Left renal cortex interstitium (tissue), 4 donors: ENCODE data around the gene DAAM1. TPM values are rescaled to one million over a fixed set of nuclear protein-coding genes. Genes with fewer than 3 reads are reported as not detected.

Experiments
- DNase-seq, 4 donors: peaks; one replicate each; pipeline ENCODE4 v3.0.0-alpha.2; 2013; ENCODE audit warnings: low read depth in 4 of 4, low spot score in 2 of 4, missing footprints in 1 of 4
- polyA plus RNA-seq, 4 donors: library from polyadenylated mRNA; unstranded; fragments of 120-200 nt; gene quantifications; one replicate each; pipeline ENCODE4 v1.2.1, GENCODE V29; 2013; ENCODE audit not compliant: insufficient read length in 4 of 4

The DAAM1 gene
- polyA plus RNA-seq, 4 donors = 51.7 to 58.6 (median 56.9) TPM

DNA sequence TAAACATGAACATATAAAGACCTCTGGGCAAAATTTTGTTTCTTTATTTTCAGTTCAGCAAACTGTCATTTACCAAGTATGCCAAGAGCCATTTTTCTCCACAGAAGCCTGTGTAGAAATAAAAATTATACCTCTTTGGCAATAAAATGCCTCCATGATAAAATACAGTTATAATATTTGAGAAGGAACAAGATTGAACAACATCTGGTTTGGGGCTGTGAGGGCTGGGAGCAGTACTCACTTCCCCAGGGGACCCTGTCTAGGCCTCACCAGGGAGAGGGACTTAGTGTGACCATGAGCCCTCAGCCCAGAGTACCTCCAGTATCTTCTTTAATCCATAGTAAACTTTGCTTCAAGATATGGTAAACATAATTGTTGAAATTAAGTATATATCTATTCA is 65.1 kb downstream of the DAAM1 start:
- DNase-seq = no peak

DNA sequence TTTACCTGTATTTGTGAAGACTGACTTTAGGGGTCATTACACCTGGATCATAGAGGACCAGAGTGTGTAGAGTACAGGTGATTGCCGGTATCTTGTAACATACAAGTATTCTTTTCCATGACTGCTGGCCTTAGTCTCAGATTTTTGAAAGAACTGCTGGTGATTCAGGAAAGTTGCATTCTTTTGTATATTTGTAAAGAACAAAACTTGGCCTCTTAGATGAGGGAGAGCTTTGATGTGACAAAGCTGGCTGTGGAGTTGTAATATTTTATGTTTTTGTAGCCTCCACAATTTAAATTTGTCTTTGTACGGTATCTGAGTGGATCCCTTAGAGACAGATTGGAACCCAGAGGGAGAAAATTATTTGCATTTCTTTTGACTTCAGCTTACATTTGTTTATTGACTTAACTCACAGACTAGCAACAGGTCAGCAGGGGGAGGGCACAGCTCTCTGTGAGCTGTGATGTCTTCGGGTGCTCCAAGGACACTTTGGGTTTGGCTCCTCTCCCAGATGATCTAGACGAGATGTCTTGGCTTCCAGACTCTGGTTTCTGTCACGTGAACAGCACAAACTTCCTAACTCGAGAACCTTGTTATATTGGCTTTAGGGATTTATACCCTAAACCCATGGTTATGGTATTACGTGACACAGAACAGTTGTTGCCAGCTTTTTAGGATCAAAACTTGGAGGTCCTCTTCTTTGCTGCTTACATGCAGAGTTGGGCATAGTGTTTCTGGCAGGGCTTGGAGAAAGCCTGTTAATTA is 65.9 kb downstream of the DAAM1 start:
- peak; percentile 41 to 72 (median 54) for DNase-seq

DNA sequence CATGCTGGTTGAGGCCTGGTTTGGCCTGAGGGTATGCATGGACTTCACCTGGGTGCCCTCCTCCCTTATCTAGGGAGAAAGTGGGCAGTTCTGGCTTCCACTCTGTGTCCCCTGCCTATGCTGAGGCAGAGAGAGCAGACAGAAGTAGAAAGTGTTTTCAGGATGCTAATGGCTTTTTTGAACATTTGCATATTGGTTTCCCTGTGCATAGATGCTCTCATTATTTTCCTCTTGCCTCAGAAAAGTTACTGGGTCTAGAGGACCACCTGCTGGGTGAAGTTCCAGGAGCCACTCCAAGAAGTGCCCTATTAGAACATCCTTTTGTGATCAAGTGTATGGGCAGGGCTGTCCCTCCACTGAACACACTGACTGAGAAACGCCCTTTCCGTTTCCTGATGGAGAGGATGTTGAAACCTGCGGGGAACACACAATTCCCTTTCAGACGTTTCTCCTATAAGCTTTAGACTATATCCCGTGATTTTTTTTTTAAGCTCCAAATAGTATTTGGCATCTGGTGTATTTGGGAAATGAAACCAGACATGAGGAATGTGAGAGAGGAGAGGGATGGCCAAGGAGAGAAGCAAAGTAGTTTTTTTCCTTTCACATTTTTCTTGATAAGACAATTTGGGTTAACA is 66.6 kb downstream of the DAAM1 start:
- DNase-seq = no peak

DNA sequence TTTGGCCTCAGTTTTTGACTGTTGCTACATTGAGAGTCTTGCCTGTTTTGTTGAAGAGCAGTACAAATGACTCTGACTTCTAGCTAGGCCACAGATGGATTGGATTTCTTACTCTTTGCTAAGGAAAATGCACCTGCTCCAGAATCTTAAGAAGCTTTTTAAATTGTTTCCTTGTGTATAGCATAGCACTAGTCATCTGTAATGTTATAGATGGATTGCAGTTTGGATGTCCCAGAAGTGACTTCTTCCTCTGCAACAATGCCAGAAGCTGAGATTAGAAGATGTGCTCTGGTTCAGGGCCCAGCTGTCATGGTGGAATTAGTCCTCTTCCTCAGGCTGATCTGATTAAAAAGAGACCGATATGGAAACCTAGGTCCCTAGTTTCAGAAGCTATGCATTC is 67.9 kb downstream of the DAAM1 start:
- DNase-seq = no peak

DNA sequence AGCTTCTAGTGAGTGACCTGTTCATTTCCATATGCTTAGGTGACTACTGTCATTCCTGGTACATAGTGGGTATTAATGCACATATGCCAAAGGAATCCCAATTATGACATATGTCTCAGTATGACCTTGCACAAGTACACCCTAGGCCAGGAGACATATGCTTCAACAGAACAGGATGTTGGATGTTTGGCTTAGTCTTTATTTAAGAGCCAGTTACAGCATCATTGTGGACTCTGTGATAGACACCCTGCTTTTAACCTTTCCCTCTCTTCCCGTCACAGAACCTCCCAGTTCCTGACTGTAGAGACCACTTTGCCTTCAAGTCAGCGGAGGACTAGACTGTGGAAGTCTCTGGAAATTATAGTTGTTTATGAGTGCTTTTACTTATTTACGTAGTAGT is 72.9 kb downstream of the DAAM1 start:
- DNase-seq = no peak

DNA sequence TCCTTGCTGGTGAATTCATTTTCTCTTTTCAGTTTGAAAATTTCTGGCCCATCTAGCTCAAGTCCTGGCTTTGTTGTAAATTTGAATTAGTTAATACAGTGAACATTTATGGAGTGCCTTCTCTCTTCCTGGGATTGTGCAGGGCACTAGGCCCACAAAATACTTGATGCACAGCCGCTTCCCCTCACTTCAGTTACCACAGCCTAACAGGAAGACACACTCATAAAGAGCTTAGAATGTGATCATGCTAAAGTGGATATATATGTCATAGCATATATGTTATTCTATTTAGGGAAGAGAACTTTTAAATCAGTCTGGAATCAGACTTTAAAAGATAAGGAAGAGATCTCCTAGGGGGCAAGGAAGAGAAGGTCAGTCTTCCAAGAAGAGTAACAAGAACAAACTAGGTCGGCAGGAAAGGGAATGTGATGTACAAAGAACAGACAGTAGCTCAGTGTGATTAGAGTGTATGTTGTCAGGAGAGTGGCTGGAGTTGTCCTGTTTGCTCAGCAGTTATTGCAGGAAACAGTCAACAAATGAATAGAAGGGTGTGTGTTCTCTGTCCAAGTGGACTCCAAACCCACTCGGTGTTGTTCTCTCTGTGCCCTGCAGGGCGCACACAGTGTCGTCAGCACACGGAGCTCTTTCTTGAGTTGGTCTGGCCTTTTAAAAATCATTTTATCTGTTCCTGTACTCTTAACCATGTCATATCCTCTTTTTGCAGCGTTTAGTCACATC is 74.4 kb downstream of the DAAM1 start:
- no peak for DNase-seq

DNA sequence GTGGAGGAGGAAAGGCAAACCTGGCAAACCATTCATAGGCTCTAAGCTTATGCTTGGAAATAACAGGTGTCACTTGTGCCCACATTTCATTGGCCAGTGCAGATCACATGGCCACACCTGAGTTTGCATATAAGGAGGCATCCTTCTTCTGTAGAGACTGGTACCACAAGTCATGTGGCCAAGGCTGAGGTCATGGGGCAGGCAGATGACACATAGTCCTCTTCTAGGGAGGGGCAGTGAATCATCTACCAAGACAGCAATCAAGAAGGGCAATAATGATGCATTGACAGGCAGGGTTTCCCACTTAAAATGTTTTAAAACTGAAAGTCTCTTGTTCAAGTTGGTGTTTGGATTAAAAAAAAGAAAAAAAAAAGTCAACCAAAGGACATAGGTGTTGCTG is 77.3 kb downstream of the DAAM1 start:
- DNase-seq = no peak

DNA sequence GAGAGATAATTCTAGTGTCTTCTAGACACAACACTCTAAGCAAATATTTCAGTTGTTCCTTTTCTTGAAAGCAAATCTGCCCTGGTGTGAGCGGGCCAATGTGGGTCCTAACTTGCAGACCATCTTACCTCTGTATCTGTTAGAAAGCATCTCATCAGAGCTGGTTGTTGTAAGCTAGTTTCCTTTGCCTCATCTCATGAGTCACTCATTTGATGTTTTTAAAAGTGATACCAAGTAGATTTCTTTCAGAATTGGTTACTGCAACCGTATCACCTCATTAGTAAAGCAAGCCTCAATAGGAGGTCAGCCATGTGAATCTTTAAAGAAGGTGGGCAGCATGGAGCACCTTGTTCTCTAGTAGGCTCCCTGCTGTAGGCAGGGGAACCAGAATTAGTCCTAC is 78.6 kb downstream of the DAAM1 start:
- DNase-seq = no peak

DNA sequence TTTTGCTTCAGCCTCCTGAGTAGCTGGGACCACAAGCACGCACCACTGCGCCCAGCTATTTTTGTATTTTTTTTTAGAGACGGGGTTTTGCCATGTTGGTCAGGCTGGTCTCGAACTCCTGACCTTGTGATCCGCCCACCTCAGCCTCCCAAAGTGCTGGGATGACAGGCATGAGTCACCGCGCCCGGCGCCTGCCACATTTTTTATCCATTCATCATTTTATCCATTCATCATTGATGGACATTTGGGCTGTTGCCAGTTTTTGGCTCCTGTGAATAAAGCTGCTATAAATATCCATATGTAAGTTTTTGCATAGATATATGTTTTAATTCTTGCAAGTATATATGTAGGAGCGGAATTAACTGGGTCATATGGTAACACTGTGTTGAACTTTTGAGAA is 79.5 kb downstream of the DAAM1 start:
- DNase-seq = no peak

DNA sequence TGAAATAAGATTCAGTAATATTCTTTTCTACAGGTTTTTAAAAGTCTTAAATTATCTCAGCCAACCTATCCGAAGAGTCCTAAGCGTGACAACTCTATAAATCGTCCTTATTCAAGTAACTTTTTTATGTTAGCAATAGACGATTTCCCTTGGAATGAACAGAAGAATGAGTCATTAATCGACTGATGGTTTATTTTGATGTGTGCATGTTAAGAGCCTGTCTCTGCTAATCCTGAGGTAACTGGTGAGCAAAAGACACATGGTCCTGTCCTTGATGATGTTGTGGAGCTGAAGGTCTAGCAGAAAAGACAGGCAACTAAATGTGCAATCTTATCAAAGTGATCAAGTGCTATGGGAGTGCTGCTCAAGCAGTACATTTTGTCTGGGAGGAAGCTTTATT is 80.4 kb downstream of the DAAM1 start:
- no peak for DNase-seq

DNA sequence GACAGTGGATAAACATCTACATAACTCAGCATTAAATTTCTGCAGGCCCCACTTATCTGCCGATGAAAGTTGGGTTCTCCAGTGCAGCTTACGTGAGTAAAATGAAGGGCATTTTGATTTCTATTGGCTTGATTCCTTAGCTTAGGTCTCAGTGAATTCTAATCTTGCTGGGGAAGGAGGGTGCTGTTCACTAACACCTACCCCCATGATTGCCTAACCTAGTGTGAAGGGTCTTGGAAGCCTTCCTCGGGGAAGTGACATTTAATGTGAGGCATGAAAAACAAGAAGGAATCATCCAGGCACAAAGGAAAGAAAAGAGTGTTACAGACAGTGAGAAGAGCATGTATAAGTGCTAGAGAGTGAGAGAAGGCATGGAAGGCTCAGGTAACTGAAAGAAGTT is 81.0 kb downstream of the DAAM1 start:
- DNase-seq = no peak

DNA sequence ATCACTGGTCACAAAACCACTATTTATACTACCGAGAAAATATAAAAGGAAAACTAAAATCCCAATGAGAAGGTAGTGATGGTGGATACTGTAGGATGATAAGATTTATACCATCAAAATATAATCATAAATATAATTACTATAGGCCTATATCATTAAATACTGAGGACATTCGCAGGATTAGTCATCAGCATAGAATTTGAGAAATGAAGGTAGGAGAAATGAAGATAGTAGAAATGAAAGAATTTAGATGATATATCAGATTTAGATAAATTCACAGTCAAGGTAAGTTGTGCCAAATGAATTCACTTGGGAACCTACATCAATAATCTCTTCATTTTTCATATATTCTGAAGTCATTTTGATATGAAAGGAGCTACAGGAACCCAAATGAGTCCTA is 82.8 kb downstream of the DAAM1 start:
- no peak for DNase-seq

DNA sequence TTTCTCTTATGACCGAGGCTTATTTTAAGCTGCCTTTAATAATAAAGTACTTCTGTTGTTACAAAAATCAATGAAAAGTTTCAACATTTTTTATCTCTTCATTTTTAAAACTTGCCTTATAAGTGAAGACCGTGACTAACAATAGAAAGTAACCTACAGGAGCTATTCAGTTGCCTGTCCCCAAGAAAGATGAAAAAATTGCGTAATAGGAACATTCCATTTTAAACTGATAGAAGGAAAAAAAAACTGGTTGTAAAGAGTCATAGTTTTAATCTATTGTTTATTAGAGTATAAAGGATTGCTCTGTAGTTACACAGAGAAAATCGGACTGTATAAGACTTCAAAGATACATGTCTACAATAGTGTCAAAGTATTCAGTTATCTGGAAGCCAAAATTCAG is 83.3 kb downstream of the DAAM1 start:
- no peak for DNase-seq

DNA sequence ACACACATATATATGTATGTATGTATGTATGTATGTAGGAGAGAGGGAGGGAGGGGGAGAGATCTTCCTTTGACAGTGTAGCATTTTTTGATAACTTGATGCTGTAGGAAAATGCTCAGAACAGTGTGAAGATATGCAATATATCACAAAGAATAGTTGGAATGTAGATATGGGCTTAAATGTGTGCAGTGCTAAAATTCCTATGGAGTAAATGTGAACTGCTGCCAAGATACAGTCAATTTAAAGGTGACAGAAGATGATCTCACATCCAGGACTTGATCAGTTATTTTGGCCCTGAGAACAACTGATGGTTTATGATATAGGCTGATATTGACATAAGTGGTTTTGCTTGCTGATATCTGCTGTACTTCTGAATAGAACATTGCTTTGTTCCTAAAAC is 84.2 kb downstream of the DAAM1 start:
- DNase-seq = no peak

DNA sequence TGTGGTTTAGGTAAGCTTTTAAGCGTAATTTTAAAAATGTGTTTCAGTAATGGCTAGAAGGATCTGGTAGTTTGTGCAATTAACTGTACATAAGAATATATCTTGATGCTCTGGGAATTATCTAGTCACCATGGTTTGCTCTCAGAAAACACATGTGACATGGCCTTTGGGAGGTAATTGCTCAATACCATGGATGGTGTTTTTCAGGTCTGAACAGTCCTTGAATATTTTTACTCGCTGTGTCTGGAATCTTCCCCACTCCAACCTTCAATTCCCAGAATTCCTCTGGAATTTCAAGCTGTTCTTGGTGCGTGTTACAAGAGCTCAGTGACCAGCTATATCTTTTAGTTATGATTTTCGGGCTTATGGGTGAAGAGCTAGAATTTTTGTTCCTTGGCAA is 85.3 kb downstream of the DAAM1 start:
- no peak for DNase-seq

DNA sequence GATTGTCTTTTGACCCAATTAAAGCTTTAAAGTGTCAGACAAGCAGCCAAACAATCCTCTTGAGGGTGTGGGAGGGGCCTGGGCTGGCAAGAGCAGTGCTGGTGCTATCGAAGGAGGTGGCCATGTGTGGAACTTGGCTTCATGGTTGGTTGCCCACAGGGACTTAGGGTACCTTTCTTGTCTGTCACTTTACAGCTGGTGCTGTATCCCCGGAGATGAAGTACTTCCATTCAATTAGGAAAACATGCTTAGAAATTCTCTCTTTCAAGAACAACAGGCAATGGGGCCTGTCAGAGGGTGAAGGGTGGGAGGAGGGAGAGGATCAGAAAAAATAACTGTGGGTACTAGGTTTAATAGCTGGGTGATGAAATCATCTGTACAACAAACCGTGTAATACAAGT is 86.5 kb downstream of the DAAM1 start:
- no peak for DNase-seq

DNA sequence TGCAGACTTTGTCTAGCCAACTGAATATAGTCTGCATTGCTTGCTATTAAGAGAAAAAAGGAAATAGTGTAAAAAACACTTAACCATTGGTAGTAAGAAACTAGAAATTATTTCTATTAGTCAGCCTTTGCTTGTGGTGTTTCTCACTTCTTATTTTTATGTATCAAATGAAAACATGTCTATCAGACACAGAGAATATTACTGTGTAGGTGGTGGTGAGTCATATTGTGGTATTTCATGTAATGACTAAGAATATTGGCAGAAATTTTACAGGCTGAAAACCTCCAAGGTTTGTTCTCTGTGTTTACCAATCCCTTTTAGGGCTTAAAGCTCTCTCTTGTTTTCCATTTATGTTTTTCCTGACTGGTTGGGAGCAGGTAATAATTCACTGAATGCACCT is 87.2 kb downstream of the DAAM1 start:
- no peak for DNase-seq

DNA sequence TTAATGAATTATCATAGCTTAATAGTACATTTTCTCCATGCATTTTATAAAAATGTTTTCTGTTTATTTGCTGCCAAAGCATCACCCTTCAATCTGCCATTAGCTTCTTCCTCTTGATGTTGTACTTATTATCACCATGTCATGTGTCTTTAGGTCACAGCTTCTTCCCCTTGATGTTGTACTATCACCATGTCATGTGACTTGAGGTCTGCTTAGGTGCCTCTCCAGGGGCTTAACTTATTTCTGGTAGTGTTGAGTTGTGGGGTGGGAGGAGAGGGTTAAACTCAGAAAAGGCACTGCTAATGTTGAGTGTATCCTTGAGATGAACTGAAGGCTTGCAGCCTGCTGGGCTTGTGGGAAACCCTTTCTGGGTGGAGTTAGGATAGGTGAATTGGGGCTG is 87.8 kb downstream of the DAAM1 start:
- DNase-seq = no peak

DNA sequence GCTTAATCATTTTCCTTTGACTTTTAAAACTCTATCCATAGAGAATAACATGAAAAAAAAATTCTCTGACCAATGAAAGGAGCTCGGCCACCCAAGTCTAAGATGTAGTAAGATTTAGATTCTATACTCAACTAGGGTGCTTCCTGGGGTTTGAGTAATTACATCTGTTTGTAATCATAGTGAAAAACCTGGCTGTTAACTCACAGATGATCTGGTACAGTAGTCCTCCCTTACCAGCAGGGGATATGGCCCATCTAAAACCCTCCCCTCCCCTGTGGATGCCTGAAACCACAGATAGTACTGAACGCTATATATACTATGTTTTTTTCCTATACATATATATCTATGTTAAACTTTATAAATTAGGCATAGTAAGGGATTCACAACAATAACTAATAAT is 89.2 kb downstream of the DAAM1 start:
- no peak for DNase-seq

DNA sequence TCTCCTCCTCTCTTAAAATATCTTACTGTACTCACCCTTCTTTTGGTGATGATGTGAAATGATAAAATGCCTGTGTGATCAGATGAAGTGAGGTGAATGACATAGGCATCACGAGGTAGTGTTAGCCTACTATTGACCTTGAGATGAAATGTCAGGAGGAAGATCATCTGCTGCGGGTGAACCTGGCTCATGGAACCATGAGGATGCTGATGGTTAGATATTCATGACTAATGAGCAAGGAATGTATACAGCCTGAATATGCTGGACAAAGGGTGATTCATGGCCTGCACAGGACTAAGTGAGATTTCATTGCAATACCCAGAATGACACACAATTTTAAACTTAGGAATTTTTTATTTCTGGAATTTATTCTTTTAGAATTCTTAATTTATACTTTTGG is 89.6 kb downstream of the DAAM1 start:
- DNase-seq = no peak

DNA sequence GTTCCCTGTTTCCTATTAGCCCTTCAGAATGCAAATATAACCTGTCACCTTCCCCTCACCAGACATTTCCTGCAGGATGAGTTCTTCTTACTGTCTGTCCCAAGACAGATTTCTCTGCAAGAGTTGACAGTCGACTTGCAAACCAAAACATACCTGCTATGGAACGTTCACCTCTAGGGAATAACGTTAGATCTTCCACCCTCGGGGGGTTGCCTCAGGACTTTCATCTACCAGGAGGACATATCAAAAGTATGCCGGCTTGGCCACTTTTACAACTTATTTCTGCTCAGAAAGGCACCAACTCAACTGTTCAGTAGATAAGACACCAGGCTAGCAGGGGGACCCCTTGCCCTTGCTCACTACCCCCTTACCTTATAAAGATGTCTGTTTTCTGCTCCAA is 92.5 kb downstream of the DAAM1 start:
- no peak for DNase-seq
